Glutamatergic neuron (in vitro differentiated cells): Measurements from ENCODE around the gene GBP4. TPM values are rescaled to one million over a fixed set of nuclear protein-coding genes. Genes with fewer than 3 reads are reported as not detected.

Experiments used
- DNase-seq: peaks from one replicate; pipeline ENCODE4 v3.0.0; 2022
- H3K27ac Mint-ChIP-seq: one replicate; pipeline ENCODE4 v1.8.0; 2020; ENCODE audit warnings: mild to moderate bottlenecking, mixed read lengths, inconsistent platforms; ENCODE audit not compliant: unreplicated experiment
- H3K27me3 Mint-ChIP-seq: one replicate; pipeline ENCODE4 v1.8.0; 2020; ENCODE audit warnings: mild to moderate bottlenecking, moderate library complexity, mixed read lengths, inconsistent platforms; ENCODE audit not compliant: unreplicated experiment
- H3K36me3 Mint-ChIP-seq: one replicate; pipeline ENCODE4 v1.8.0; 2020; ENCODE audit warnings: mild to moderate bottlenecking, mixed read lengths, inconsistent platforms; ENCODE audit not compliant: unreplicated experiment
- H3K4me1 Mint-ChIP-seq: one replicate; pipeline ENCODE4 v1.8.0; 2020; ENCODE audit warnings: mild to moderate bottlenecking, low read depth, mixed read lengths, inconsistent platforms; ENCODE audit not compliant: unreplicated experiment
- H3K4me3 Mint-ChIP-seq: one replicate; pipeline ENCODE4 v1.8.0; 2020; ENCODE audit warnings: mild to moderate bottlenecking, mixed read lengths, inconsistent platforms; ENCODE audit not compliant: unreplicated experiment
- H3K9me3 Mint-ChIP-seq: one replicate; pipeline ENCODE4 v1.8.0; 2020; ENCODE audit warnings: mild to moderate bottlenecking, moderate library complexity, mixed read lengths, inconsistent platforms; ENCODE audit not compliant: unreplicated experiment
- CTCF ChIP-seq: fragments of 200-600 bp; sonication (generic); IDR thresholded peaks from one replicate; pipeline ENCODE4 v1.5.0; 2021; ENCODE audit not compliant: partially characterized antibody, unreplicated experiment
- total RNA-seq: library from RNA; stranded (reverse); fragmentation: NEBNext Ultra II Directional; extraction: Animal tissue kit (Norgen Biotek cat#: 25700); gene quantifications from one replicate; pipeline ENCODE4 v1.2.1, GENCODE V29; 2021; ENCODE audit not compliant: unreplicated experiment

The GBP4 gene
- total RNA-seq, 1 donor from 2014 or later = not detected

GRCh38 chr1:89171067-89171438 is 27.7 kb downstream of the GBP4 start:
- Mint-ChIP-seq H3K27me3 (no peaks in the 10 kb centered on the region), H3K4me3 (no peak overlapping the region), H3K36me3 (no peaks in the 10 kb centered on the region), H3K4me1 (no peaks in the 10 kb centered on the region), H3K9me3 (no peaks in the 10 kb centered on the region), H3K27ac (no peak overlapping the region)
- DNase-seq = no peak
- no peak for TF ChIP-seq CTCF

- H3K9me3 Mint-ChIP-seq = no peaks in the 10 kb centered on the region
- H3K36me3 Mint-ChIP-seq = no peaks in the 10 kb centered on the region
- no peak for DNase-seq
- H3K4me3 Mint-ChIP-seq = no peak overlapping the region
- no peak overlapping the region for H3K27ac Mint-ChIP-seq
- H3K4me1 Mint-ChIP-seq = no peaks in the 10 kb centered on the region
- H3K27me3 Mint-ChIP-seq = no peaks in the 10 kb centered on the region
- no peak for TF ChIP-seq CTCF
Measured at GRCh38 chr1:89170170-89171066, 28.3 kb downstream of the GBP4 start.

GRCh38 chr1:89169166-89169565 is 29.6 kb downstream of the GBP4 start:
- no peak for TF ChIP-seq CTCF
- Mint-ChIP-seq H3K4me1 (no peaks in the 10 kb centered on the region), H3K27me3 (no peaks in the 10 kb centered on the region), H3K36me3 (no peaks in the 10 kb centered on the region), H3K9me3 (no peaks in the 10 kb centered on the region), H3K4me3 (no peak overlapping the region), H3K27ac (no peak overlapping the region)
- no peak for DNase-seq

- no peaks in the 10 kb centered on the region for H3K9me3 Mint-ChIP-seq
- H3K27ac Mint-ChIP-seq = no peak overlapping the region
- H3K4me1 Mint-ChIP-seq = no peaks in the 10 kb centered on the region
- H3K27me3 Mint-ChIP-seq = no peaks in the 10 kb centered on the region
- no peak for TF ChIP-seq CTCF
- no peak for DNase-seq
- no peak overlapping the region for H3K4me3 Mint-ChIP-seq
- no peaks in the 10 kb centered on the region for H3K36me3 Mint-ChIP-seq
Measured at GRCh38 chr1:89167590-89168230, 31.0 kb downstream of the GBP4 start.

- no peaks in the 10 kb centered on the region for H3K9me3 Mint-ChIP-seq
- no peak overlapping the region for H3K27ac Mint-ChIP-seq
- DNase-seq = no peak
- no peaks in the 10 kb centered on the region for H3K27me3 Mint-ChIP-seq
- no peak for TF ChIP-seq CTCF
- no peaks in the 10 kb centered on the region for H3K4me1 Mint-ChIP-seq
- no peaks in the 10 kb centered on the region for H3K36me3 Mint-ChIP-seq
- H3K4me3 Mint-ChIP-seq = no peak overlapping the region
Measured at GRCh38 chr1:89166705-89167104, 32.0 kb downstream of the GBP4 start.
